Mesodermal cell (in vitro differentiated cells): Measurements from ENCODE around the gene CARD9.
A peak's percentile ranks its signal among the peaks of the same experiment; 100 is the strongest.
"Not testable (repeated sequence)": the region's sequence is repeated elsewhere in the genome, so short reads cannot be mapped to it uniquely, and the experiment has no call there.

Source experiments
- H3K27ac ChIP-seq: 2 replicates; pipeline ENCODE4 v1.7.0; 2013; ENCODE audit warnings: mild to moderate bottlenecking, low read depth, low read length, moderate library complexity; ENCODE audit not compliant: severe bottlenecking
- H3K36me3 ChIP-seq: 2 replicates; pipeline ENCODE4 v1.7.1; 2013; ENCODE audit warnings: mild to moderate bottlenecking, low read length, moderate library complexity; ENCODE audit not compliant: control insufficient read depth, insufficient read depth
- H3K4me1 ChIP-seq: one replicate; pipeline ENCODE4 v1.7.1; 2013; ENCODE audit warnings: mild to moderate bottlenecking, low read length; ENCODE audit not compliant: insufficient read depth, control insufficient read depth, poor library complexity, severe bottlenecking
- H3K4me3 ChIP-seq: 2 replicates; pipeline ENCODE4 v1.7.0; 2013; ENCODE audit warnings: low read length, control low read depth, mild to moderate bottlenecking; ENCODE audit not compliant: insufficient read depth, poor library complexity, severe bottlenecking; ENCODE audit errors: extremely low read depth
- H3K9me3 ChIP-seq: 2 replicates; pipeline ENCODE4 v1.7.1; 2013; ENCODE audit warnings: mild to moderate bottlenecking, low read length, moderate library complexity; ENCODE audit not compliant: control insufficient read depth
- WGBS, 2 experiments: methylation state at CpG; one replicate each; pipeline ENCODE4 v1.1.5; 2013; ENCODE audit warnings: missing lambda C conversion rate in 2 of 2; ENCODE audit not compliant: insufficient coverage in 2 of 2; 5-methylcytosine and 5-hydroxymethylcytosine counted together

The CARD9 gene

DNA sequence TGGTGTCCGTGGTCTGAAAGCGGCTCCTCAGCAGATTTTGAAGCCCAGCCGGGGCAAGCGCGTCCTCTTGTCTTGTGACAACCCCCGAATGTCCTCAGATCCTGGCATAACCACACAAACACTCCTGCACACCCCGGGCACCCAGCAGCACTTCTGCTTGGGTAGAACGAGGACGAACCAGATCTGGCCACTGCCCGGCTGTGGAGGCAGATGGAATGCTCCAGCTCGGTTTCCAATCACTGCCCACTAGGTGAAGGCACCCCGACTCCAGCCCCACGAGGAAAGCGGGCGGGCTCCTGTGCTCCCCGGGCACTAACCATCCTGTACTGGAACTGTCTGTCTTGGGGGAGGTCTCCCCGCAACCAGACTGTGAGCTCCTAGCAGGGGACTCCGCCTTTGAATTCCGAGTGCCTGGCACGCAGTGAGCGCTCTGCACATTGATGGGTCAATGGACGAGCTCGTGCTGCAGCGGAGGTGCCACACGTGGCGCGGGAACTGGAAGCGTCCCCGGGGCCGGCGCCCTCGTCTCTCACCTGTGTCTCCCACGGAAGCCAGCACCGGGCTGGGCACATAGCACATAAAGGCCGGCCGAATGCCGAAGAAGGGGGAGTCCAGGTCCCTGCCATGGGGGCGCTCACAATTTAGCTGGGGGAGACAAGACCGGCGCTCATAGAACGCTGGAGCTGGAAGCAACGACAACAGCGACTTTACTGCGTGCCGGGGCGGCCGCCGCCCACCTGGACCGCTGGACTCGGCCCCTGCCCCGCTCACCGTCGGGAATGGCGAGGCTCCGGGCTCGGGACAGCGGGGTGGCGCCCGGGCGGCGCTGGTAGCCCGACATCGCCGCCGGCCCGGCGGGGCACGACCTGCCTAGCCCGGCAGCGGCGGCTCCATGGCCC is 36.3 kb upstream of the CARD9 start:
- peaks cover 63% of the 10 kb centered on the region for H3K36me3 ChIP-seq
- peak overlapping the region; percentile 20 for H3K27ac ChIP-seq
- H3K9me3 ChIP-seq, result no peaks in the 10 kb centered on the region

GRCh38 chr9:136407911-136408310 is 34.4 kb upstream of the CARD9 start:
- whole genome bisulfite sequencing, 2 experiments, result 83 to 88% methylated on average over 5 to 7 of the region's 7 CpGs
- Histone ChIP-seq H3K36me3 (peaks cover 60% of the 10 kb centered on the region), H3K9me3 (no peaks in the 10 kb centered on the region), H3K4me1 (peaks cover 13% of the 10 kb centered on the region), H3K27ac (no peak overlapping the region), H3K4me3 (no peak overlapping the region)

More for the DNA sequence above, 36.3 kb upstream of the CARD9 start:
- Histone ChIP-seq H3K4me1 (peaks cover 13% of the 10 kb centered on the region), H3K4me3 (peak overlapping the region; percentile 94)
- 8 to 12% methylated on average over 57 to 60 of the region's 71 CpGs for WGBS, 2 experiments

DNA sequence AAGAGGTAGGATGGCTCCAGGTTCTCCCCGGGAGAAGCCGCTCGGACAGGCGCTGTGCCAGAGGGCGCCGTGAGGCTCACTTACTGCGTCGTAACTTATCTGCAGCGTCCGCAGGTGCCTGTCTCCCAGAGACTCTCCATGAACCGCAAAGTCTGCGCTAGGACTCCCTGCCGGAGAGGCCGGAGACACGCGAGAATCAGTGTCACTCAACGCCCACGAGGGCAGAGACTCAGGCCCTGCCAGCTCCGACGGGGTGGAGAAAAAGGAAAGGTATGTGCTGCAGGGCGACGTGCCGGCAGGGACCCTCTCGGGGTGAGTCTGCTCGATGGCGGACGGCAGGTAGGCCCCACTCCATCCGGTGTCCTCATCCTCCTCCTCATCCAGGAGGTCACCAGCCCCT is 33.6 kb upstream of the CARD9 start:
- WGBS, 2 experiments, result 93 to 98% methylated on average over 21 to 24 of the region's 28 CpGs
- not testable (repeated sequence) for H3K27ac ChIP-seq, H3K9me3 ChIP-seq, H3K4me3 ChIP-seq
- Histone ChIP-seq H3K4me1 (peaks cover 13% of the 10 kb centered on the region), H3K36me3 (peaks cover 59% of the 10 kb centered on the region)

DNA sequence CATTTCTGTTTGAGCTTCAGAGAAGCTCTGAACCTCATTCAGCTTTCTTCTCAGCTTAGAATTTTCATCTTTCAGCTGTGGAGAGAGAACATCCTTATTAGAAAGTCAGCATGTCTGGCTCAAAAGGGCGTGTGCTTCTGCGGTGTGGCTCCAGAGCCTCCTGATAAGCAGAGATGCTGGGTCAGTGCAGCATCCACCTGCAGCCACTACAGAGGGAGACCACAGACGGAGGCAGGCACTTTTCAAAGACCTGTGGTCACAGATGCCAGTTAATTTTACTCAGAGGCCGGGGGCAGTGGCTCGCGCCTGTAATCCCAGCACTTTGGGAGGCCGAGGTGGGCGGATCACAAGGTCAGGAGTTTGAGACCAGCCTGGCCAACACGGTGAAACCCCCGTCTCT is 32.4 kb upstream of the CARD9 start:
- H3K27ac ChIP-seq, H3K4me1 ChIP-seq, H3K4me3 ChIP-seq, H3K9me3 ChIP-seq: not testable (repeated sequence)
- peaks cover 59% of the 10 kb centered on the region for H3K36me3 ChIP-seq
- WGBS, 2 experiments, result 87 to 95% methylated on average over 8 to 10 of the region's 10 CpGs

DNA sequence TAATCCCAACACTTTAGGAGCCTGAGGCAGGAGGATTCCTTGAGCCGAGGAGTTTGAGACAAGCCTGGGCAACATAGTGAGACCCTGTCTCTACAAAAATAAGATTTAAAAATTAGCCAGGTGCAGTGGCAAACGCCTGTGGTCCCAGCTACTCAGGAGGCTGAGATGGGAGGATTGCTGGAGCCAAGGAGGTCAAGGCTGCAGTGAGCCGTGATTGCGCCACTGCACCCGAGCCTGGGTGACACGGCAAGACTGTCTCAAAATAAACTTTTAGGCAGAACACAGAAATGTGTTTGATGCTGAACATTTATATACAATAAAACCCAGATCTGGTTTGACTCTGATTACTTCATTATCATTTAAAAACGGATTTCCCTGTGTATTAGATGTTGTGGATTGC is 32.0 kb upstream of the CARD9 start:
- peaks cover 59% of the 10 kb centered on the region for H3K36me3 ChIP-seq
- no peak overlapping the region for H3K27ac ChIP-seq
- H3K4me1 ChIP-seq, result peaks cover 4% of the 10 kb centered on the region
- no peak overlapping the region for H3K4me3 ChIP-seq
- WGBS, 2 experiments, result 94 to 95% methylated on average over 5 of the region's 7 CpGs
- H3K9me3 ChIP-seq, result no peaks in the 10 kb centered on the region

GRCh38 chr9:136404801-136405136 is 31.3 kb upstream of the CARD9 start:
- 95% methylated on average over 13 of the region's 14 CpGs for WGBS, 2 experiments

DNA sequence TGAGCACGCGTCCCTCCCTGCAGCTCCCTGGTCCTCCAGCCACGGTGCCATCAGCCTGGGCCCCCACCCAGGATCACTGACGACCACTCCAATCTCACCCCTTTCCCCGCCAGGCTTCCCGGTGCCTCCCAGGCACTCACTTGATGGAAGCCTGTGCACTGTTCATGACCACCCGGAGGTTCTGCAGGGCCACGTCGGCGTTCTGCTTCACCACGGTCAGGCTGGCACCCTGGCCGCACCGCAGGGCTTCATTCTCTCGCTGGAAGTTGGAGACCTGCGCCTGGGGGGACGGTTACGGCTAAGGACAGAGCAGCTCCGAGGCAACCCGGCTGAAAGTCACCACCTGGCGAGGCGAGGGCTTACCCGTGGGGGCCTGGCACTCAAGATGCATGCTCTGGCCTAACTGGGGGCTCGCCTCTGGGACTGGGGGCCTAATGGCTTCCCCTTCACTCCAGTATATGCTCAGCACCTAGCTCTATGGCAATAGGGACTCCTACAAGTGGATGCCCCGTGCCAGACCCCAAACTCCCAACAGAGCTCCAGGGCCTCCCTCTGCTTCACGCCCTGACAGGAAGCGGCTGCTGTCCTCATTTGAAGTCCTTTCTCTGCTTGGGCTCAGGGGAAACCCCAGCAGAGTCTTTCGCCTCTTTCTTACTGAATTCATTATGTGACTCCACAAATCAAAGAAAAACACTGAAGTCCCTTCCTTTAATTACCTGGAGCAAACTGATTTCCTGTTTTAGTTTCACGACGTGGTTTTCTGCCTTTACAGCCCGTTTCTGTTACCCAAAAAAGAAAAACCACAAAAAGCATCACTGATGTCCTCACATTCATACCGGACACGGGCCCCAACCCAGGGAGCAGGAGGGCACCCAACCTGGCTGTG is 30.7 kb upstream of the CARD9 start:
- Histone ChIP-seq H3K9me3 (no peaks in the 10 kb centered on the region), H3K27ac (no peak overlapping the region), H3K4me3 (no peak overlapping the region), H3K4me1 (no peaks in the 10 kb centered on the region), H3K36me3 (peaks cover 59% of the 10 kb centered on the region)
- WGBS, 2 experiments, result 96 to 97% methylated on average over 20 to 32 of the region's 32 CpGs

More at GRCh38 chr9:136404801-136405136, 31.3 kb upstream of the CARD9 start:
- Histone ChIP-seq H3K36me3 (peaks cover 59% of the 10 kb centered on the region), H3K9me3 (no peaks in the 10 kb centered on the region), H3K4me3 (no peak overlapping the region), H3K27ac (no peak overlapping the region), H3K4me1 (peaks cover 4% of the 10 kb centered on the region)

GRCh38 chr9:136403538-136403914 is 30.1 kb upstream of the CARD9 start:
- no peak overlapping the region for H3K4me3 ChIP-seq
- no peak overlapping the region for H3K27ac ChIP-seq
- peaks cover 5% of the 10 kb centered on the region for H3K4me1 ChIP-seq
- H3K36me3 ChIP-seq, result peaks cover 56% of the 10 kb centered on the region
- H3K9me3 ChIP-seq, result no peaks in the 10 kb centered on the region
- WGBS, 2 experiments, result 93 to 98% methylated on average over 3 to 4 of the region's 5 CpGs

DNA sequence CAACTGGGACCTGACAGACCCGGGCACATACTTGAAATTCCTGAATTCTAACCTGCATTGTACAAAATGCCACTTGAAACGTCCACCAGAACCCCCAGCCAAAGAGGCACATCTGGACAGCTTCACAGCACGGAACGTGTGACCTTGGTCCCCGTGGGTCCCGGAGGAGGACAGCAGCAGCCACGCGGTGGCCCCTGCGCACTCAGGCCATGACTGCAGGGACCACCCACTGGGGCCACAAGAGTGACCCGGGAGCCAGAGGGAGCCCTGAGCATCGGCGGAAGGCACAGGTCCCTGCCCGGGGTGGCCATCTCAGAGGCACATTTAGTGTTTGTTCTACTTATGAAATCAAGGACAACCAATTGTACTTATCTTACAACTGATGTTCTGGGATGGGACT is 28.6 kb upstream of the CARD9 start:
- peaks cover 62% of the 10 kb centered on the region for H3K36me3 ChIP-seq
- H3K4me3 ChIP-seq, result no peak overlapping the region
- no peak overlapping the region for H3K27ac ChIP-seq
- H3K4me1 ChIP-seq, result peaks cover 9% of the 10 kb centered on the region
- 88 to 91% methylated on average over 12 of the region's 13 CpGs for WGBS, 2 experiments
- no peaks in the 10 kb centered on the region for H3K9me3 ChIP-seq

DNA sequence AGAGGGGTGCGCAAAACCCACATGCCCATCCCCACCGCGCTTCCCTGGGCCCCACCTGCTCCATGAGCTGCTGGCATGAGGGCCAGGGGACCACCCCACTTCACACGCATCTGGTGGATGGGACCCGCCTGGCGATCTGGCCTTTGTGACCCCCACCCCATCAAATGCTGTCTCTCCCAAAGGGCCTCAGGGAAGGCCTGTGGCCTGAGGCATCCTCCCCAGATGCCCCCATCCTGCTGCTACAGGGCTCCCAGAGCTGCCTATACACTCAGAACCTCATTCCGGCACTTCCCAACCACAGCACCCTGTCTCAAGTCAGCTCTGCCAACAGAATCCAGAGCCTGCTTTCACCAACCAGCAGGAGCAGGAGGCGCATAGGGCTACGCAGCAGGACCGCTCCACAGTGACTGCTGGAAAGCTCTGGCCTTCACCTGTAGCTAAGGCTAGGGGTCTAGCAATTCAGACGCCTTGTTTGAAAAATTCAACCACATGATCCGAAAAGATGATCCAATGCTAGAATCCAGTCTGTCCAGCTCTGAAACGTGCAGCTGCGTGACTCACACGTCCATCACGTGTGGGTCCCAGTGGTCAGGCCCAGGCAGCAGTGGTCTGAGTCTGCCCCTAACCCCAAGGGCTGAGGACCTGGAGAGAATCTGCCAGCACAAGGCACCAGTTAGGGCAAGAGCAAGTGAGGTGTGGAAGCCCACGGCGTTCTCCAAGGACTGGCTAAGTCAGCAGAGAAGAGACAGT is 27.9 kb upstream of the CARD9 start:
- Histone ChIP-seq H3K9me3 (no peaks in the 10 kb centered on the region), H3K4me3 (no peak overlapping the region), H3K36me3 (peaks cover 64% of the 10 kb centered on the region), H3K4me1 (peaks cover 9% of the 10 kb centered on the region), H3K27ac (no peak overlapping the region)
- WGBS, 2 experiments, result 94 to 98% methylated on average over 12 to 18 of the region's 18 CpGs
